HepG2 (cell line): ENCODE data around the gene OVOL2. TPM values are rescaled to one million over a fixed set of nuclear protein-coding genes. Genes with fewer than 3 reads are reported as not detected.
A peak's percentile ranks its signal among the peaks of the same experiment; 100 is the strongest.

Source experiments
- ARID5B ChIP-seq: IDR thresholded peaks from 2 replicates; pipeline ENCODE4 v1.4.0; 2020; ENCODE audit warnings: mild to moderate bottlenecking, missing genetic modification reagents
- ERF ChIP-seq: IDR thresholded peaks from 2 replicates; pipeline ENCODE4 v1.6.1; 2018; ENCODE audit warnings: missing biosample characterization, missing genetic modification reagents
- HMG20B ChIP-seq: conservative IDR thresholded peaks from 2 replicates; pipeline ENCODE4 v1.6.1; 2016; ENCODE audit warnings: missing genetic modification reagents, missing compliant biosample characterization
- IRF9 ChIP-seq: sonication (generic); formaldehyde crosslinking; IDR thresholded peaks from 2 replicates; pipeline ENCODE4 v1.8.0; 2022; ENCODE audit warnings: missing genetic modification reagents, mild to moderate bottlenecking, borderline replicate concordance
- KAT2B ChIP-seq: fragments of 150-350 bp; IDR thresholded peaks from 2 replicates; pipeline ENCODE4 v1.6.1; 2014; ENCODE audit warnings: low read depth, low read length, borderline replicate concordance
- MED1 ChIP-seq: sonication (generic); formaldehyde crosslinking; IDR thresholded peaks from 2 replicates; pipeline ENCODE4 v1.4.0; 2020; ENCODE audit warnings: missing genetic modification reagents
- NCOA2 ChIP-seq: sonication (generic); formaldehyde crosslinking; IDR thresholded peaks from 2 replicates; pipeline ENCODE4 v1.8.0; 2022; ENCODE audit warnings: inconsistent platforms
- NFKB2 ChIP-seq: sonication (generic); formaldehyde crosslinking; IDR thresholded peaks from 2 replicates; pipeline ENCODE4 v1.4.0; 2020; ENCODE audit warnings: missing genetic modification reagents, borderline replicate concordance
- PAWR ChIP-seq: sonication (generic); formaldehyde crosslinking; IDR thresholded peaks from 2 replicates; pipeline ENCODE4 v1.4.0; 2020; ENCODE audit warnings: missing genetic modification reagents, mild to moderate bottlenecking, borderline replicate concordance
- RXRB ChIP-seq: IDR thresholded peaks from 2 replicates; pipeline ENCODE4 v1.6.1; 2016; ENCODE audit warnings: borderline replicate concordance, missing genetic modification reagents, missing compliant biosample characterization
- ZFP37 ChIP-seq: sonication (generic); formaldehyde crosslinking; IDR thresholded peaks from 2 replicates; pipeline ENCODE4 v1.4.0; 2020; ENCODE audit warnings: missing genetic modification reagents, borderline replicate concordance
- ZNF121 ChIP-seq: sonication (generic); formaldehyde crosslinking; IDR thresholded peaks from 2 replicates; pipeline ENCODE4 v1.5.0; 2020; ENCODE audit warnings: mild to moderate bottlenecking, missing genetic modification reagents
- ZNF180 ChIP-seq: sonication (generic); formaldehyde crosslinking; IDR thresholded peaks from 2 replicates; pipeline ENCODE4 v1.4.0; 2020; ENCODE audit warnings: low read depth, missing genetic modification reagents, borderline replicate concordance
- ZNF260 ChIP-seq: sonication (generic); formaldehyde crosslinking; IDR thresholded peaks from 2 replicates; pipeline ENCODE4 v1.4.0; 2020; ENCODE audit warnings: missing genetic modification reagents, low read depth, mild to moderate bottlenecking, borderline replicate concordance
- ZNF563 ChIP-seq: sonication (generic); formaldehyde crosslinking; IDR thresholded peaks from 2 replicates; pipeline ENCODE4 v1.8.0; 2022; ENCODE audit warnings: mild to moderate bottlenecking, moderate library complexity, missing genetic modification reagents
- polyA plus RNA-seq, 8 experiments: library from polyadenylated mRNA; depleted of rRNA in 3 of 8; stranded (reverse) in 7 of 8; unstranded in 1 of 8; fragments of >200 nt; fragmentation: Illumina TruSeq in 4 of 8; extraction: Trizol in 4 of 8; gene quantifications; 2 replicates each; pipeline versions ENCODE4 v1.2.1 to v1.2.3, GENCODE V29; 2011 to 2016; ENCODE audit warnings: low read depth in 4 of 8, missing spikeins in 1 of 8, mixed read lengths in 1 of 8; ENCODE audit not compliant: insufficient read depth in 1 of 8
- total RNA-seq, 5 experiments: library from RNA; depleted of rRNA; stranded (reverse); fragments of >200 nt; fragmentation: Illumina TruSeq; extraction: Trizol; gene quantifications; 2 replicates each; pipeline ENCODE4 v1.2.3, GENCODE V29; 2016; ENCODE audit warnings: low read depth in 1 of 5
- TF ChIP-seq, protein P1 (sequence below): sonication (generic); formaldehyde crosslinking; IDR thresholded peaks from 2 replicates; pipeline ENCODE4 v1.4.0; 2020; ENCODE audit warnings: missing genetic modification reagents, mild to moderate bottlenecking, borderline replicate concordance
- TF ChIP-seq, protein P2 (sequence below): sonication (generic); formaldehyde crosslinking; IDR thresholded peaks from 2 replicates; pipeline ENCODE4 v1.4.0; 2020; ENCODE audit warnings: missing genetic modification reagents, borderline replicate concordance

Gene OVOL2
- total and polyA plus RNA-seq, 2 of the 13 experiments (the other 11 are each of a cell fraction or from before 2014, with no cell fraction given) = 0.20 to 0.31 TPM

DNA sequence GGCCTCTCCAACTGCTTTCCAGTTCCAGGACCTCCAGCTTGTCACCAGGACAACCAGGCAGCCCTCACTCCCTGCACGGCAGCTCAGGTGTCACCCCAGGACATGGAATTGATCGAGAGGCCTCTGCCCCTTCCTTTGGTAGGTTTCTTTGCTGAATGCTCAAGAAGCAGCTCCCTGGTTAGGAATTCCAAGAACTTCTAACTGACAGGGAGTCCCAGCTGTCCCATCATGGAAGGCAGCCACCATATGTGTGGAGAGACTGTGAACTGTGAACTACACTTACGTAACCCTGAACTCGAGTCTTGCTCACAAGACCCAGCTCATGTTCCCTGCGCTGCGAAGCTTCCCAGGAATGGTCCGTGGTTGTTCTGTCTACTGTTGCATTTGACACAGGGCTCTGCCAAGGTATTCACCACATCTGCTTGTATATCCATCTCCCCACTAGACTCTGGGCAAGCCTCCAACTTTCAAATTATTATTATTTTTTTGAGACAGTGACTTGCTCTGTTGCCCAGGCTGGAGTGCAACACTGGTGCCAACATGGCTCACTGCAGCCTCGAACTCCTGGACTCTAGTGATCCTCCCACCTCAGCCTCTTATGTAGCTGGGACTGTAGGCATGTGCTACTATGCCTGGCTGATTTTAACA, 53.2 kb downstream of the OVOL2 start (continued):
- TF ChIP-seq ARID5B (CRISPR knock-in tag) = peak; percentile 59
- no peak for TF ChIP-seq ZNF180 (CRISPR knock-in tag)
- TF ChIP-seq ZNF121 (CRISPR knock-in tag) = peak; percentile 66; the same call in 1 of the 2 replicates
- peak; percentile 31; the same call in 1 of the 2 replicates for TF ChIP-seq RXRB
- TF ChIP-seq HMG20B (CRISPR knock-in tag) = 0 out of 2 replicates have a peak, but pooled peaks have one; percentile 19
- no peak for TF ChIP-seq ZNF260 (CRISPR knock-in tag)
- no peak for TF ChIP-seq IRF9 (CRISPR knock-in tag)
- TF ChIP-seq PAWR (CRISPR knock-in tag) = no peak
- peak; percentile 50; the same call in 1 of the 2 replicates for TF ChIP-seq ZFP37
- TF ChIP-seq NFKB2 (CRISPR knock-in tag) = 0 out of 2 replicates have a peak, but pooled peaks have one; percentile 52
- TF ChIP-seq ZNF563 (CRISPR knock-in tag) = 0 out of 2 replicates have a peak, but pooled peaks have one; percentile 39
- 0 out of 2 replicates have a peak, but pooled peaks have one; percentile 4 for TF ChIP-seq MED1 (CRISPR knock-in tag)
- TF ChIP-seq, protein P1, sequence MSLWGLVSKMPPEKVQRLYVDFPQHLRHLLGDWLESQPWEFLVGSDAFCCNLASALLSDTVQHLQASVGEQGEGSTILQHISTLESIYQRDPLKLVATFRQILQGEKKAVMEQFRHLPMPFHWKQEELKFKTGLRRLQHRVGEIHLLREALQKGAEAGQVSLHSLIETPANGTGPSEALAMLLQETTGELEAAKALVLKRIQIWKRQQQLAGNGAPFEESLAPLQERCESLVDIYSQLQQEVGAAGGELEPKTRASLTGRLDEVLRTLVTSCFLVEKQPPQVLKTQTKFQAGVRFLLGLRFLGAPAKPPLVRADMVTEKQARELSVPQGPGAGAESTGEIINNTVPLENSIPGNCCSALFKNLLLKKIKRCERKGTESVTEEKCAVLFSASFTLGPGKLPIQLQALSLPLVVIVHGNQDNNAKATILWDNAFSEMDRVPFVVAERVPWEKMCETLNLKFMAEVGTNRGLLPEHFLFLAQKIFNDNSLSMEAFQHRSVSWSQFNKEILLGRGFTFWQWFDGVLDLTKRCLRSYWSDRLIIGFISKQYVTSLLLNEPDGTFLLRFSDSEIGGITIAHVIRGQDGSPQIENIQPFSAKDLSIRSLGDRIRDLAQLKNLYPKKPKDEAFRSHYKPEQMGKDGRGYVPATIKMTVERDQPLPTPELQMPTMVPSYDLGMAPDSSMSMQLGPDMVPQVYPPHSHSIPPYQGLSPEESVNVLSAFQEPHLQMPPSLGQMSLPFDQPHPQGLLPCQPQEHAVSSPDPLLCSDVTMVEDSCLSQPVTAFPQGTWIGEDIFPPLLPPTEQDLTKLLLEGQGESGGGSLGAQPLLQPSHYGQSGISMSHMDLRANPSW (CRISPR knock-in tag) = no peak
- TF ChIP-seq, protein P2, sequence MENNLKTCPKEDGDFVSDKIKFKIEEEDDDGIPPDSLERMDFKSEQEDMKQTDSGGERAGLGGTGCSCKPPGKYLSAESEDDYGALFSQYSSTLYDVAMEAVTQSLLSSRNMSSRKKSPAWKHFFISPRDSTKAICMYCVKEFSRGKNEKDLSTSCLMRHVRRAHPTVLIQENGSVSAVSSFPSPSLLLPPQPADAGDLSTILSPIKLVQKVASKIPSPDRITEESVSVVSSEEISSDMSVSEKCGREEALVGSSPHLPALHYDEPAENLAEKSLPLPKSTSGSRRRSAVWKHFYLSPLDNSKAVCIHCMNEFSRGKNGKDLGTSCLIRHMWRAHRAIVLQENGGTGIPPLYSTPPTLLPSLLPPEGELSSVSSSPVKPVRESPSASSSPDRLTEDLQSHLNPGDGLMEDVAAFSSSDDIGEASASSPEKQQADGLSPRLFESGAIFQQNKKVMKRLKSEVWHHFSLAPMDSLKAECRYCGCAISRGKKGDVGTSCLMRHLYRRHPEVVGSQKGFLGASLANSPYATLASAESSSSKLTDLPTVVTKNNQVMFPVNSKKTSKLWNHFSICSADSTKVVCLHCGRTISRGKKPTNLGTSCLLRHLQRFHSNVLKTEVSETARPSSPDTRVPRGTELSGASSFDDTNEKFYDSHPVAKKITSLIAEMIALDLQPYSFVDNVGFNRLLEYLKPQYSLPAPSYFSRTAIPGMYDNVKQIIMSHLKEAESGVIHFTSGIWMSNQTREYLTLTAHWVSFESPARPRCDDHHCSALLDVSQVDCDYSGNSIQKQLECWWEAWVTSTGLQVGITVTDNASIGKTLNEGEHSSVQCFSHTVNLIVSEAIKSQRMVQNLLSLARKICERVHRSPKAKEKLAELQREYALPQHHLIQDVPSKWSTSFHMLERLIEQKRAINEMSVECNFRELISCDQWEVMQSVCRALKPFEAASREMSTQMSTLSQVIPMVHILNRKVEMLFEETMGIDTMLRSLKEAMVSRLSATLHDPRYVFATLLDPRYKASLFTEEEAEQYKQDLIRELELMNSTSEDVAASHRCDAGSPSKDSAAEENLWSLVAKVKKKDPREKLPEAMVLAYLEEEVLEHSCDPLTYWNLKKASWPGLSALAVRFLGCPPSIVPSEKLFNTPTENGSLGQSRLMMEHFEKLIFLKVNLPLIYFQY (CRISPR knock-in tag) = no peak
- TF ChIP-seq KAT2B = no peak
- TF ChIP-seq ERF (CRISPR knock-in tag) = 0 out of 2 replicates have a peak, but pooled peaks have one; percentile 50
- TF ChIP-seq NCOA2 (CRISPR knock-in tag) = 0 out of 2 replicates have a peak, but pooled peaks have one; percentile 30
